ENCODE data around the gene MED10.

MED10 gene

DNA sequence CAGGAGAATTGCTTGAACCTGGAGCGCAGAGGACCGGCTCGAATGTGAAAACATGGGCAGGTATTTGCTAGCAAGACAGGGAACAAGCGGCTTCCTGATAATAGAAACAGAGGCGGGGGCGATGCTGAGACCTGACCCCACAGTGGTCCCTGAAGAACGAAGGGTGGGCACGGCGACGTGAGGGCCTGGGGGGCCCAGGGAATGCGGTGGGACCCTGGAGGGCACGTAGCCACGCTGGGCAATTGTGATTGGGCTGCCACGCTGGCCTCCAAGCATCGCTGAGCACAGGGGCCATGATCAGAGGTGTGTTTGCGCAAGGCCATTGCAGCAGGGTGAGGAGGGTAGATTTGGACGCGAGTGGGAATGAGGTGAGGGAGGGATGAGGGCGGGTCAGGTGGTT is 30.7 kb downstream of the MED10 start:
- no peak for DNase-seq

DNA sequence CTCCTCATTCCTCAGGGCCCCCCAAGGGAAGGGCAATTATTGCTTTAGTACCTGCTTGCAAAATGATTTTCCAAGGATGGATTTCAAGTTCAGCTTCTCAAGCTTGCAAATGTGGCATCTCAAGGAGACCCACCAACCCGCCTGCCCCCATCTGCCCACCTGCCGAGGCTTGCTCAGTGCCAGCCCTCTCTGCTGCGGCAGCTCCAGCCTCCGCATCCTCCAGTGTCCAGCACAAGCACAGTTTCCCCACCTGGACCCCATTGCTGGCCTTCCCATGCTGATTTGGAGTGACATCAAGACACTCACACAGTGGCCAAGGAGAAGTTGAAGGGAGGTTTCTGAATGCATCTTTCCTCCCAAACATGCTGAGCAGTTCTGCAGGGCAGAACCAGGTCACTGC is 31.2 kb downstream of the MED10 start:
- no peak for DNase-seq

DNA sequence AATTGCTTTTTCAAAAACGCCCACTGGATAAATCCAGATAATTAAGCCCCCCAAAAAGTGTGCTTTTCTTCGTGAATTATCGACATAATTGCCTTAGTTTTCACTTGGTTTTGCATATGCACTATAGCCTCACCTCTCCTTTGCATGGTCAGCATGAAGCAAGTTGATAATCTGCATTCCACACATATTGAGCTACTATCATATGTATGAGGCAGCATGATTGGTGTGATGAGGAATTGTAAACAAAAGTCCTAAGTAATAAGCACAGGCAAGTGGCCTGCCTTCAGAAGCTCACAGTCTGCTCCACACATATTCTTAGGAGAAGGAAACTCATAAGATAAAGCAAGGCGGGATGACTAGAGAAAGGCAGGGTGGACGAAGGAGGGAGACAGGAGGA is 33.8 kb downstream of the MED10 start:
- DNase-seq, result no peak

DNA sequence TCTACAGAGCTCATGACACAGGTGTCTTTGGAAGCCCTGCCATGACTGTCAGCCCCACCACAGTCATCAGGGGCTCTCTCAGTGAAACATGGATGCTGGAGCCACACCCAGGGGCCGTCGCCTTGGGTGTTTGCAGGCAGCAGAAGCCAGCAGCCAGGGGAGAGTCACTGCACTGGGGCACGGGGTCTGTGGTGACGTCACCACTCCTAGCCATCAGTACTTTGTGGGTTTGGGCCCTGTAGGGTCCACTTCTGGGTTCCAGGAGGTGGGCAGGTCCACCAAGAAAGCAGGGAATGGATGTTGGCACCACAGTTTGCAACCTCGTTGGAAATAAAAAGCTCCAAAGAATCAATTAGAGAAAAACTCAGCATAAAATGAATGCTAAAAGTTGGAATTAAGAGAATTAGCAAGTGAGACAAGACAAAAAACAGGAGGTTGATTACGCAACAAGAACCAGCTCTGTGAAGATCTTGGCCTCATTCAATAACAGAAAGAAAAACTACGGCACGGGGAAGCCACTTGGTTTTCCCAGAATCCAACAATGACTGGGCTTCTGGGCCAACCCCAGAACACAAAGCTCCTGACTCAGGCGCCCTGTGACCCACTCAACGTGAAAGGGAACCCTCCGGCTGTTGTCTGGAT is 34.3 kb downstream of the MED10 start:
- no peak for DNase-seq

DNA sequence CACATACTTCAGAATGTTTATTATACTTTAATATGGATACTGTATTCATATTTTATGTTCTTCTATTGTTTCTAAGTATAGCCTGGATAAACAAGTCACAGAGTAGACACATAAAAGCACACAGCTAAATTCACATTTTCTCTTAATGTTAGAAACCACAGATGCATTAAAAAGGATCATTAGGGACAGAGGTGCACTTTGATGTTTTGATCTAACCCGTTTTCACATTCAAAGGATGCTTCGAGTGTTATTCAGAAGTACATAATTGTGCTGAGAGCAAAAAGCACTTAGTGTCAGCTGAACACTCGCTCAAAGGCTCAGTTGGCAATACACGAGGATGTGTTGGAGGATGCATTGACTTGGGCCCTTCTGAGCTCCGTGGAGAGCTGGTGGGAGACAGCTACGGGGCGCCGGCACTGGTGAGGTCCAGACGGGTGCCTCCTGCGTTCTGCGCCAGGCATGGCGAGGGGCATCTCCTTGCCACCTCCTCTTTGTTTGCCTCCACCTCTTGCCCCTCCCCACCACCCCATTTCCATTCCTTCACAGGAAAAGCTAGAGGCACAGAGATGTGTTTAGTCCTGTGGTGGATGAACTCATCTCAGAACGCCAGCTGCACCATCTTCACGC is 35.5 kb downstream of the MED10 start:
- no peak for DNase-seq

DNA sequence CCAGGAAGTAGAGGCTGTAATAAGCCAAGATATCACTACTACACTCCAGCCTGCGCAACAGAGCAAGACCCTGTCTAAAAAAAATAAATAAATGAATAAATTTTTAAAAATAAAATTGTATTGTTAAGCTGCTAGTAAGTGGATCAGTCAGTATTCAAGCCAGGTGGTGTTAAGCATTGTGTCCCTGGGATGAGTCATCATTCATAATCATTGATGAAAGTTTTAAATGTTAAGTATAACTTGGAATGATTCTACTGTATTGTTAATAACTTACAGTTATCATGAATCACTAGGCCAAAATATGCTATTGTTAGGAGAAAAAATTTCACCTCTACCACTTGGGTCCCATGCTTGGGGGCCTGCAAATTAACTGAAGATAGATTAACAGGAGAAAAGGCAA is 38.2 kb downstream of the MED10 start:
- DNase-seq, result no peak

DNA sequence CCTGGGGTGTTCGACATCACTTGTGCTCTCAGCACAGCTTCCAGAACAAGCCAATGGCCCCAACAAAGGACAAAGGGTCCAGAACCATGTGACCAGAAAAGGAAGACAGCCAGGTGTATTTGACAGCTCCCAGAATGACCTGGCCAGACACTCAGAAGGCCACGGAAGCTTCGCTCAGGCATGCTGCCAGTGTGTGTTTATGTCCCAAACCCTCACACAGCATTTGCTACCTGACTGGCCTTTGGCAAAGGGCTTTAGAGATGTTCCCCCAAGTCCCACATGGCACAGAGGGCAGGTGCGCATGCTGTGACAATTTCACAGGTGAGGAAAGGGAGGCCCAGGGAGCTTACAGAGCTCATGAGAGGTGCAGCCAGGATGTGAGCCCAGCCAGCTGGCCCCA is 39.5 kb downstream of the MED10 start:
- no peak for DNase-seq

DNA sequence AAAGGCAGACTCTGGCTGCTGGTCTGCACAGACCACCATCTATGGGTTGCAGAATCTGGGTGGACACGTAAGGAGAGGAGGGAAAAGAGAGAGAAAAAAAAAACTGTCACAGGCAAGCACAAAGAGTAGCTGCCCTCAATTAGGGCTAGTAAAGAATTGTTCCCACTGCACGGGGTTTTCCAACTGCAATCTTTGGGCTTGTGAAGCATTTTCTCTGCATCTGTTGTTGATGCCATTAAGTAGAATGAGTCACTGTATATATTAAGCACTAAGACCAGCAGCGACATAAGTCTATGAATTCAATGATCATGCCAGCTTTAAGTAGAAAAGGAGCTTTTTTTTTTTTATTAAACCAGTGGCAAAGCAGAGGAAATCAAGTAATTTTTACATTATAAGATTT is 40.2 kb downstream of the MED10 start:
- no peak for DNase-seq

DNA sequence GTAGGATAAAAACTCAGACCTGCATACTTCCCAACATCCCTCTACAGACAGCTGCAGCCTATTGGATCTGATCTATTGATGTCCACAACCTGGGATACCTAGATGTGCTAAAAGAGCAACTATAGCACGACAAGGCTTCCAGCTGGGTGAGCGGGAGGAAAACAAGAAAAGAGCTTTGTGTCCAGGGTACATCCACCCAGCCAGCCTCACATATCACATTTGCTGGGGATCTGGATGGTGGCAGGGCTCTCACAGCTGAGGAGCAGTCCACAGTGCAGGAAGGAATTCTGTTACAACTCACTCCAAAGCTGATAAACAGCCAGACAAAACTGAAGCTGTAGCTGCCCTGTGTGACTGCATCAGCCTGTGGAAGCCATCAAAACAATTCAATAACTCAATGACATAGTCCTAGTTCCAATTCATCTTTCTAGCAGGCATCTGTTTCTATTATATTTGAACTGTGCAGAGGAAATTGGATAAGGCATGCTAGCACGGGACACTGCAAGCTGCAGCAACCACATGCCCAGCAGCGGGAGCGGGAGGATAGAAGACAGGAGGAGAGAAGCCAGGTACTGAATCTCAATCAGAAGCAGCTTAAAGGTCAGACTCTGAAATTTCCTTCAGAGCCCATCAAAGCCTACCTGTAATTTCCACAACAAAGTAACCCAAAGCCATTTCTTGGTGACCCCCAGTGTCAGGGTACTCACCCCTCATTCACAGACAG is 45.0 kb downstream of the MED10 start:
- DNase-seq, result no peak

DNA sequence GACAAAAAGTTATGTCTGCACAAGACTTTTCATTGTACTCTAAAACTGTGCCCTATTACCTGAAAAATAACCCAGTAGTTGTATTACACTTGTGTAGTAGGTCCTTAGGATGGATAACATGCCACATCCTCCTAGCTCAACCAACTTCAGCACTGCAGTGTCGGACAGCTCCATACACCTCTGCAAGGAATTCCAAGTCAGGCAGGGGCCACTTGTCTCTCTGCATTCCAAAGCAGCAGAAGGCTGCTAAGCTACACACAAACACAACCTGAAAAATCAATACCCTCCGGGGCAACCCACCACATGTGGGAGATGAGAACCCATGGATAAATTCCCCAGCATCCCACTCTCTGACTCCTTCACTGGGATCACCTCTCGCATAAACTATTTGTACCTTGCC is 50.2 kb downstream of the MED10 start:
- no peak for DNase-seq

DNA sequence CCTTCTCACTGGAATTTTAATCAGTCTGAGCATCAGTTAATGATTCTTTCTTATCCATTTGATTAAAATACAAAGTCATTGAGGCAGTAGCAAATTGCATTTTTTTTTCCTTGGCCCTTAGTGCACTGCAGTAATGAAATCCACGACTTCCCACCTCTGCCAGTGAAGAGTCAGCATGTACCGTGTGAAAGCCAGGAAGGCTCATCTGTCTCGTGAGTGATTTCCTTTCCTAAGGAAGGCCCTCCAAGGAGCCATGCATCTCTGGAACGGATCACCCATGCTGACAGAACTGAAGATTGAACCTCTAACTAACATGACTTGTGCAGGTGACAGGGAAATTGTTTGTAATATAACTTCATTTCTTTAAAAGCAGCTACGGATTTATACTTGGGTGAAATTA is 51.6 kb downstream of the MED10 start:
- DNase-seq, result no peak

DNA sequence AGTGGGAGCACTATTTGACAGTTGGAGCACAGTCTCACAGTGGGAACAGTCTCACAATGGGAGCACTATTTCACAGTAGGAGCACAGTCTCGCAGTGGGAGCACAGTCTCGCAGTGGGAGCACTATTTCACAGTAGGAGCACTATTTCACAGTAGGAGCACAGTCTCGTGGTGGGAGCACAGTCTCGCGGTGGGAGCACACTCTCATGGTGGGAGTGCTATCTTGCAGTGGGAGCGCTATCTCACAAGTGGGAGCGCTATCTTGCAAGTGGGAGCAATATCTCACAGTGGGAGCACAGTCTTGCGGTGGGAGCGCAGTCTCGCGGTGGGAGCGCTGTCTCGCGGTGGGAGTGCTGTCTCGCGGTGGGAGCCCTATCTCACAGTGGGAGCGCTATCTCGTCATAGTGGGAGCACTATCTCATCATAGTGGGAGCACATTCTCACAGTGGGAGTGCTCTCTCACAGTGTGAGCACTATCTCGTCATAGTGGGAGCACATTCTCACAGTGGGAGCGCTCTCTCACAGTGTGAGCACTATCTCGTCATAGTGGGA is 56.1 kb downstream of the MED10 start:
- no peak for DNase-seq
